ENCODE measurements around the gene PFKM. TPM values are rescaled to one million over a fixed set of nuclear protein-coding genes. Genes with fewer than 3 reads are reported as not detected.

PFKM gene
- total RNA-seq = 71.5 and 74.9 TPM in 2 replicates

DNA sequence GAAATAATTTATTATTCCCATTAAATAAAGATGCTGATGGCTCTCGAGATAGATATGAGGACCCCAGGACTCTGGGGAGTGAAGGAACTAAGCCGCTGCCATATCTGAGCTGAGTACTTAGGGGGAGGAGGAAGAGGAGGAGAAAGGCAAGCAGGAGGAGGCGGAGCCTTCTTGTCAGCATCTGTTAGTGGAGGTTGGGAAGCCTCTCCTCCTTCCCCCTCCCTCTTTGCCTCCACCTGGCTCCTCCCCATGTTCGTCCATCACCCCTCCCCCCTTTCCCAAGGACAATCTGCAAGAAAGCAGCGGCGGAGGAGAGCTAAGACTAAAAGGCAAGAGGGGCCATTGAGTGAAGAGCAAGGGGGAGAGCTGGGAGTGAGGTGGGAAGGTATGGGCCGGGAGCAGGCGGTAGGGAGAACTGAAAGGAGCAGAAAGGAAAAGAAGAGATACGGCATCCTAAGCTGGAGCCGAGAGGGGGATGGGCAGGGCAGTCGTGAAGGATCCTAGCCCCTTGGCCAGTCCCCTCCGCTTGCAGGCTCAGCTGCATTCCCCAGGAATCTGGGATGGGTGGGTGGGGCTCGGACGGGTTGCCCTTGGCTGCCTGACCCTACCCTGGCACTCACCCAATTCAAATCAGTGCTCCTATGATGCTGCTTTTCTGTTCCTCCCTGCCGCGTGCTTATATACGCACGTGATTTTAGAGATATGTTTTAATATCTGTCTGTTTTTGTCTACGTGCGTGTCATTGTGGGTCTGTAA lies at the start of gene PFKM:
PFKM (plus strand) TSS at position 287 of the 756 bp plus-strand sequence. CDS start 3,411 bp downstream, outside the sequence.

DNA sequence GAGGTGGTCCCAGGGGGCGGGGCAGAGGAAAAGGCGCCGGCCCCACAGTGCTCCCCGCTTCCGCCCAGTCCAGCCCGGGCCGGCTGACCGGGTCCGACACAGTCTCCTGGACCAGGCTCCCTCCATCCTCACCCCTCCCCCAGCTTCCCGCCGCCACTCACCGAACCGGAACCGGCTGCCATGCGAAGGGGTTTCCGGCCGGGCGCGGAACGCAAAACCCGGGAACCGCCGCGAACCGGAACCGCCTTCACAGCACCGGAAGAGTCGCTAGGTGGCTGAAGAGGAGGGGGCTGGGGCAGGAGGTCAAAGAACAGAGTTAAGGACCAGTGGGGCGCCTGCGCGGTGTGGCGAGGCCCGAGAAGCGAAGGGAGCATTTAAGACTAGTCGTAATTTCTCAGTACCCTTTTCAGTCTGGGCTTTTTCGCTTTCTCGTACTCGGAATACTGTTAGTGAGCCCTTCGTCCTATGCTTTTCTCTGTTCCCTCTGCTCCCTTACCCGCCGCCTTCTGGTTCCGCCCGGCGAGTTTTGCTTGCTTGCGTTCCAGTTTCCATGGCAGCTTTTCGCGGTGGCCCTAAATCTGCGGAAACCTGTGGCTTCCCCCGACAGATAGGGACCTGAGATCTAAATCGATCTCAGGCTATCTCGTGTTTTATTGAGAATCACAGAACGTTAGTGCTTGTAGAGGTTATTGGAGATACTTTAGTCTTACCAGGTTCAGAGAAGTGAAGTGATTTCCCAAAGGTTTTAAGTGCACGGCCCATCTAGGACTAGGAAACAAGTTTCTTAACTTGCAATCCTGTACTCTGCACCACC lies 13.1 kb upstream of the PFKM start, which contains the start of gene SENP1:
SENP1 (minus strand) TSS at position 213 of the 814 bp plus-strand sequence. CDS start 4,607 bp downstream, outside the sequence.

DNA sequence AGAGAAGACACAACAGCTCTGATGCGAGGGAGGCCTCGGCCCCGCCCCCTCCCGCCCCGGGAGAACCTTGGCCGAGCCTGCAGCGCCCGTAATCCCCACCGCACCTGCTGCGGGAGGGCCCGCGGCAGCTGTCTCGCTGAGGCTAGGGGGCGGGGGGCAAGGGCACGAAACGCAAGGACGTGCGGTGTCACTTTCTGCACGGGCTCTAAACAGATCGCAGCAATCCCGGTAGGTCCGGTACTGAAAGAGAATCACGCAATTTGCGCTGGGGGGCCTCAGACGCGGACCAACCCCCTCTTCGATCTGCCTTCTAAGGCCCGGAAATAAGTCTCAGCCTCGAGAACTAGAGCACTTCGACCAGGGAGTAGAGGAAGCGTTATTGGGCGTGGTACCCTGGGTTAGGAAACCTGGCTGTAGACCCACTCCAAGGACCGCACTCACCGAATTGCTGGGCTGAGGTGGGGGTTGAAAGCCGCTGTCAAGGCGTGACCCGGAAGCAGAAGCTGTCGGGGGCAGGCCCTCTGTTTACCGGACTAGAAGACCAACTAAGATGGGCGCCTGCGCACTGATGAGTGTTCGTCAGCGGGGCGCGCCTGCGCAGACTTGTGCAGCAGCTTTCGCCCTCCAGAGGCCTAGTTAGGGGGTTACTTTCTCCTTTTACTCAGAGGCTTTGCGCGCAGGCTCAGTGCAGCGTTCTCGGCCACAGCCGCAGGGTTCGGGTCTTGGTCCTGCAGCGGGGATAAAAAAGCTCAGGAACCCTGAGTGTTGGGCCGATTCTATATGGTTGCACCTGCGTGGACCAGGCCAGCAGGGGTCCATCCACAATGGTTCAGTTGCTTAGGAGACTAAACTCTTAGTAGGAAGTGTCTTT lies 38.1 kb downstream of the PFKM start, which contains the start of gene ASB8:
ASB8 (minus strand) TSS at position 498 of the 871 bp plus-strand sequence. CDS start 4,019 bp downstream, outside the sequence.

DNA sequence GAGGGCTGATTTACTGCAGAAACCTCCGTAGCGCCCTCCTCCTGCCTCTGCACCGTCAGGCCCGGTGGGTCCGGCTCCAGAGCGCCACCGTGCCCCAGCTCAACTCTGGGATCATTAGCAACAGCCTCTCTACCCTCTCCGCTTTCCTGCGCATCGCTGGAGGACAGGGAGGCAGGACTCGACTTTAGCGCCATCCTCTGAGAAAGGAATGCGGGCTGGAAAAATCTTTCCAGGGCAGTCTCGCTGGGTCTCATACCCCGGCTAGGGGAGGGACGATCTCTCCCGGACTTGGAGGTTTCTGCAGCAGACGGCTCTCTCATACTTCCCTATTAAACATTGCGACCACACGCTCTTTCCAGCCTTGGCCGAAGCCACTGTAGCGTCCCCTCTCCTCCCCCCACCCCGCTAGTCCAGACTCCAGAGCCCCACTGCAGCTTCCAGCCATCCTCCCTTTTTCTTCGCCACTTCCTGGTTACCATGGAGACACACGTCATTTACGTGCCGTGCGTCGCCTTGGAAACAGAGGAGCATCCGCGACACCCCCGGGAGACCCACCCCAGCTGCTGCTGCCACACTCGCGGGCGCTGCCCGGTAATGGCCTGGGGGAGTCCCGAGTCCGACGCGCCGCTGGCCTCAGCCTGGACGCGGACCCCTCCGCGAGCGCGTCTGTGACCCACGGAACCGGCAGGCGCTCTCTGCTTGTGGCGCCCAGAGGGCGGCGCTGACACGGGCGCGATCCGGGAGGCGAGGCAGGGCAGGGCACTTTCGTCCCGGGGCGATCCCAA lies 64.1 kb downstream of the PFKM start, which contains the start of gene CCDC184:
CCDC184 (plus strand) TSS at position 554 of the 785 bp plus-strand sequence. CDS start 479 bp downstream, outside the sequence.

Other genes with a start within 250 kb of the PFKM start
- 3.6 and 6.1 TPM in 2 replicates for gene VDR, start 214.4 kb upstream of the PFKM start, total RNA-seq
- gene TMEM106C, start 155.8 kb upstream of the PFKM start, total RNA-seq = 103 and 112 TPM in 2 replicates
- not detected in 2 replicates for gene COL2A1, start 114.9 kb upstream of the PFKM start, total RNA-seq
- 11.8 and 16.9 TPM in 2 replicates for gene SENP1, start 13.3 kb upstream of the PFKM start, total RNA-seq
- gene ASB8, start 38.2 kb downstream of the PFKM start, total RNA-seq = 15.3 and 20.6 TPM in 2 replicates
- gene CCDC184, start 64.3 kb downstream of the PFKM start, total RNA-seq = 0.19 and 0.53 TPM in 2 replicates
- not detected in 2 replicates for gene OR10AD1, start 83.9 kb downstream of the PFKM start, total RNA-seq
- gene ZNF641, start 231.6 kb downstream of the PFKM start, total RNA-seq = 9.6 and 10.9 TPM in 2 replicates

Measured in aortic smooth muscle cell (primary cell).